HG03039 (cell line): ENCODE data around the gene ABLIM1.

ENCODE experiments used
- ATAC-seq: cut with Tn5 transposase; IDR thresholded peaks from one replicate; pipeline ENCODE4 v1.9.1; 2021; ENCODE audit warnings: mild to moderate bottlenecking, moderate library complexity; ENCODE audit not compliant: unreplicated experiment

ABLIM1 gene

DNA sequence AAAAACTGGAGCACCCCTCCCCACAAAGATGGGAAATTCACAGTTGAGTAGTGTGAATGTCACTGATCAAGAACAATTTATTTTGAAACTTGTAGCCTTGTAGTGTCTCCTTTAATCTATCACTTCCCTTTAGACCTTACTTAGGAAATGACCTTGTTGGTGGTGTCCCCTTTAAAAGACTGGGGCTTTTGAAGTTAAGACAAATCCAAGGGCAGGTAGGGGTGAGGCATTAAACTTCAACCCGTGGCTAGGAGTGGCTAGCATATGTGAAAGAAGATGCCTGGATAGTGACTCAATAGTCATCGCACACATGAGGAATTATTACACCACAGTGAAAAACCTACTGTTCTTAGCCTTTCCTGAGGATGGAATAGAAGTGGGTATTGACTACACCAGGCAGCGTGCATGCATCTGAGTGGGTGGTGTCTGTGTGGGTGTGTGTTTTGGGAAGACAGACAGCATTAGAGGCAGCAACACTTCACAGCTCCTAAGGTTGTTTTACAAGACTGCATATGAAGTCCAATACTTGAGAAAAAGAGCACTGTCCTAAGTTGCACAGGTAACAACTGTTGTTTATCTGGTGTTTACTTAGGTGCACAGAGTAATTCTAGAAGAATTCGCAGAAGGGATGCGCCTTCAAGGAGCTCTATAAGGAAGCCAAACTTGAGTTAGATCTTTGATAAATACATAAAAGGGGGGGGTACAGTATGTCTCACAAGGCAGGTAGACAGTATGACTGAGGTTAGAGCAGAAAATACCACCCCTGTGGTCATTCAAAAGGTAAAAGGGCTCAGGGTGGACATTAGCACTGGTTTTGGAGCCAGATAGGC lies 32.9 kb downstream of the ABLIM1 start:
- ATAC-seq = no peak

DNA sequence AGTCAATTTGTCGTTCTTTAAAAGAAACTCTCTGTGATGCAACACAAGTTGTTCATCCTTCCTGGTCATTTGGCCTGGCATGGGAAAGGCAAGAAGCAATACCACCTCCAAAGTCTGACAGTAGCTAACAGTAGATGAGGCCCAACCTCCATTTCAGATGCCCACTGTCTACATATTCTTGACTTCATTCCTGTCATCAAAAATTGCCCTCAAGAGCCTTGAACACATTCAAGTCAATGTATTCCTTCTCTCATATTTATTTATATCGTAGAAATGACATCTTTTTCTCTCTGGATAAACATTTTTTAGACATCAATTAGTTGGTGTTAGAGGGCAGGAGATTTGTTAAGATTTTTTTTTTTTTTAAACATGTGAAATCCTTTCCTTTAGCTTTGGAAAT lies 33.7 kb downstream of the ABLIM1 start:
- no peak for ATAC-seq

DNA sequence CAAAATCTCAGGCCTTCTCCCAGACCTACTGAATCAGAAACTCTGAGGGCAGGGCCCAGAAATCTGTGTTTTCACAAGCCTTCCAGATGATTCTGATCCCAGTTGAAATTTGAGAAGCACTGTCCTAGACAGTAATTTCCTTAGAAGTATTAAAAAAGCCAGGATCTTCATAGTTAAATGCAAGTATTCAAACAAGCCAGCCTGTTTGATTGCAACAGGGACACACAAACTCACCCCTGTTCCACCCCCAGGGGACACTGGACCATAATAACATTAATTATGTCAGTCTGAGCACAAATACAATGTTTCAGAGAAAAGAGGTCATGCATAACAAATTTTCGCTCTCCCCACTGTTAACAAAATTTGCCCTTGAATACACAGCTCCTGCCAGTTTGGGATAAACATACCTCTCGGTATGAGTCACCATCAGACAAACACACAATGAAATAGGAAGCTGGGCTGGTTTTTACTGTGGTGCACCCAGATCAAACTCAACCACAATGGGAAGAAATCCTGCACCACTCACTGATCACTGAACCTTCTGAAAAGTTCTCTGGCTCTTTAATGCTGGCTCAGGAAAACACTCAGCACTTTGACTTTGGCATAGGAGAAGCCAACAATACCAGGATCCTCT lies 34.3 kb downstream of the ABLIM1 start:
- ATAC-seq = no peak

DNA sequence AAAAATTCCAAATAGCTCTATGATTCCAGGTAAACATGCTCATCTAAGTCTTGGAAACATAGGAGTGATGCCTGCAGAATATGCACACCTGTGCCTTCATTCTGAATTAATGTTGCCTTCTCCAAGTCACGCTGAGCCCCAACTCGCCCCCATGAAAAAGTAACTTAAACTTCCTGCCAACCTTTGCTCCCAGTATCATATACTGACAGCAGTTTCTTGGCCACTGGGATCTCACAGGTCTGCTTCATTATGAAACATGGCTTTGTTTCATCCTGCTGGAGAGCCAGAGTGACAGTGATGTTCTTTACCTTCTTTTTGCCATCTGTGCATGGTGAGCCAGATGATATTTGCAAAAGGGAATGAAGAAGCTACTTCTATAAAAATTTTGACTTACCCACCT lies 34.9 kb downstream of the ABLIM1 start:
- ATAC-seq = no peak

DNA sequence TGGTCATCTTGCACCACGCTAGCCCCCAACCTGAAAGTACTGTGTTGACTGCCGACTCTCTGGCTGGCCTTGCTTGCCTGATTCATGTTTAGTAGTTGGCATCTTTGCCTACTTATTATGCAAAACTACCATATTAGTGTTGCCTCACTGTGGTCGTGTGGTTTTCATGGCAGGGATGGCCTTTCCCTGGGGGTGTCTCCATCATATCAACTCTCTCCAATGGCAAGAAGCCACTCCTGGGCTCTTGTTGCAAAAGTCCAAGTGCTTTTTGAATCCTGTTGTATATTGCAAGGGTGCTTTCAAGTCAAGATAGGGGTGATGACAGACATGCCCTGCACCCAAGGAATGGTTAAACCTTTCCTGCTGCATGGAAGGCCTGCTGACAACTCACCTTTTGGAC lies 39.4 kb downstream of the ABLIM1 start:
- ATAC-seq = no peak

DNA sequence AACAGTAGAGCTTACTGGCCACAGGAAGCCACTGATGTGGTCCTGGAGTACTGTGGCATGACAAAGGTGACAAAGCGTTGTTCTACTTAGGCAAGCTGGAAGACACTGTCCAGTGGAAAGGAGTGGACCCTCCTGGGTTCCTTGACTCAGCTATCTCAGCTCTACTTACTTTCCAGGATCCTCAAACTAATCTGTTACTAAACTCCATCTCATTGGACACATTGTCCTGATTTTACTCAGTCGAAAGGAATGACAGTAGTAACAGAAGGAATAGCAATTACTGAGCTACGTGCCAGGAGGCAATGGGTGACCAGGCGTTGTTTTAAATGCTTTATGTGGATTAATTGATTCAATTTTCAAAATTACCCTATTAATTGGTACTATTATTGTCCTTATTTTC lies 41.6 kb downstream of the ABLIM1 start:
- ATAC-seq = no peak

DNA sequence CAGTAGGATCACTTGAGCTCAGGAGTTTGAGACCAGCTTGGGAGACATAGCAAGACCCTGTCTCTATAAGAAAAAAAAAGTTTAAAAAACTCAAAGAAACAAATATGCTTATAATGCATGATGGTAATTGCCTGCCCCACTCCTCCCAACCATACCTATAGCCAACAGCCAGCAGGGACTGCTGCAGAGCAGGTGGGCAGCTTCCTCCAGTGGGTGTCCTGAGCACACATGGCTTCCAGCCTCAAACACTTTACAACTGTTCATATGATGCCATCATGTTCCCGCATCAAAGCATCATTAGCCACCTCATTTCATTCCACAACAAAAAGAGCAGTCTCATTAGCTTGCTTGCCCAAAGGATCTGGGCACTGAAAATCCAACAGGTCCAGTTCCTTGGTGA lies 42.0 kb downstream of the ABLIM1 start:
- no peak for ATAC-seq

DNA sequence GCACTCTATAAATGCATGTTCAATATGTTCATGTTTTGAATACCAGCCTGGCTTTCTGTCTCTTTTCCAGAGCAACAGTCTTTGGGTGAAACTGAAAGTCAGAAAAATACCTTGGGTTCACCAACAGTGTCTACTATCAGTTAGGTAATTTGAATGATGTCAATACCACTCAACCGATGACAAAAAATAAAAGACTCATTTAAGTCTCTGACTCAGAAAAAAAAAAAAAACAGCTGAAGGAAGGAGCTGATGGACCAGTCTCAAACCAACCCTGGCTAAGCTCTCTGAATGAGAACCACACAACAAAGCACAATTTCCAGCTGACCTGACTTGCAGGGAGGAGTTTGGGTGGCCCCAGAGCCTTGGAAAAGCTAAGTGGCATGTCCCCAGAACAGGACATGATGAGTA lies 42.5 kb downstream of the ABLIM1 start:
- ATAC-seq = peak; percentile 84

DNA sequence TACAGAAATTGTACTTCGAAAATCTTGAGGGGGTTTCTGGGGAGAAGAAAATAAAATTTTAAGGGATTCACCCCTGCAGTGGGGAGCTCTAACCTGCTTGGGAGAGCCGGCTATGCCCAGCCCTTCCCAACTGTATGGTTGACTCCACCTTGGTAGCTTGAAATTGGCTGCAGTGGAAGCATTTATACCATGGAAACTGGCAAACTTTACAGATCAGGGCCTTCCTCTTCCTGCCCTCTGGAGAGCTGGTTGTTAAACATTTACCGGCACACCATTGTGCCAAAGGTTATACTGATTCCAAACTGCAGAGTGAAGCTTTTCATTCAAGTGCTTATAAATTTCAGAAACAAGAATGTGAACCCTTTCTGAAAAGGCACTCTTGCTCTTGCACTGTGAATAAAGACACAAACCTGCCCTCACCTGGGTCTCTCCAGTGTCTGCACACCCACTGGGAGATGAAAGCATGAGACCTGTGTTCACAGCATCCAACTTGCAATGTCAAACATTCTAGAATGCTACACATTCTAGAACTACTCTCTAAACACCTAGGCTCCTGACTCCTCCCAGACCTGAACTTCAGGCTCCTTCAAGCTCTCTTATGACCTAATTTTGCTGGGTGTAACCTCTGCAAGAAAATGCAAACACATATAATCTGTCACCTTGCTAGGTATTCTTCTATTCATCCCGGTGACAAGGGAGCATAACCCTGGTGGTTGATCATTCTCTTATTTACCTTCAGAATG lies 44.7 kb downstream of the ABLIM1 start:
- no peak for ATAC-seq

DNA sequence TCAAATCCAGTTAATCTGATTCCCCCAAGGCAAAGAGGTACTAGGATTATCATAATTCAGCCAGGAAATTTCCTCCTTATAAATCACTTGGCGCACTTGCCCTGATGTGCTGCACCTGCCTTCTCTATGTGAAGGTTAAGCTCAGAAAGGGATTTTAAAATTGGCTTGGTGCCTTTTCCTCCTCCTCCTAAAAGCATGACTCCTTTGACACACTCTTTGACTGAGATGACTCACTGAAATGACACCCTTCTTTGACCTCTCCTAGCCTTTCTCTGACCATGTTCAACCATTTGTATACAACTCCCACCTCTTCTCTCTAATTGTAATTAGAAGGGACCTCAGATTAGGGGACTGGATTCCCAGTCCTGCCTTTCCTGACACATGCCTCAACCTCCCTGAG lies 46.5 kb downstream of the ABLIM1 start:
- no peak for ATAC-seq

DNA sequence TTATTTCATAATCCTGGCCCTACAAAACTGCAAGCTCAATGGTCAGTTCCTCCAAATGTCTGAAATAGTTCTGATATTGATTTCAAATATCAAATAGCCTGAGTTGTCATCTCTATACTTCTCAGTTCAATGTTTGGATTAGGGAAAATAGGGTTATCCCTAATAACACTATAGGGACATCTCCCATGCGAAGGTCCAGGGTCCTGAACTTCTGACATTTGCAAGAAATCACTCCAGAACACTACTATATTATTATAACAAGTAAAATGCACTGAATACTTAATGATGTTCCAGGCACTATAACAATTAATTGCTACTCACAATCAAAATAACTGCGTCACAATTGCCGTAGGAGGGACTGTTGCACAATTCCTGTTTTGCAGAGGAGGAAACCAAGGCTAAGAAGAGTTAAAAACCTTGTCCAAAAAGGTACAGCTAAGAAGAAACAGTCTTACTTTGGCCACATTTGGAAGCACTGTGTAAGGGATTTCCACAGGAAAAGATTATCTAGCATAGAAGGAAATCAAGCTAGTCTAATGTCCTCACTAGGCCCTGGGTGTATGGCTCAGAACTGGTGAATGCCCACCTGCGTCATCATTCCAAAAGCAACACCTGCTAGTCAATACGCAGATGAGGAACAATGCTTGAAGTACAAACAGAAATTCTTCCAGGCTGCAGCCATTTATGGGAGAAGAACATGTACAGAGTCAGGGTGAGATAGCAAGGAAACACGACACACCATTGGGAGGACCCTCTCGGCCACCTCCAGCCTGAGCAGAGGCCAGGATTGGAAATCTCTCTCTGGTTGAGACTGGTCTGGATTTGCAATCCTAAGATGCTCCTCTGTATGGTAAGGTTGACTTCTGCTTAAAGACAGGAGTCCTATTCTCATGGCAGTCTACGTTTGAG lies 48.3 kb downstream of the ABLIM1 start:
- no peak for ATAC-seq

DNA sequence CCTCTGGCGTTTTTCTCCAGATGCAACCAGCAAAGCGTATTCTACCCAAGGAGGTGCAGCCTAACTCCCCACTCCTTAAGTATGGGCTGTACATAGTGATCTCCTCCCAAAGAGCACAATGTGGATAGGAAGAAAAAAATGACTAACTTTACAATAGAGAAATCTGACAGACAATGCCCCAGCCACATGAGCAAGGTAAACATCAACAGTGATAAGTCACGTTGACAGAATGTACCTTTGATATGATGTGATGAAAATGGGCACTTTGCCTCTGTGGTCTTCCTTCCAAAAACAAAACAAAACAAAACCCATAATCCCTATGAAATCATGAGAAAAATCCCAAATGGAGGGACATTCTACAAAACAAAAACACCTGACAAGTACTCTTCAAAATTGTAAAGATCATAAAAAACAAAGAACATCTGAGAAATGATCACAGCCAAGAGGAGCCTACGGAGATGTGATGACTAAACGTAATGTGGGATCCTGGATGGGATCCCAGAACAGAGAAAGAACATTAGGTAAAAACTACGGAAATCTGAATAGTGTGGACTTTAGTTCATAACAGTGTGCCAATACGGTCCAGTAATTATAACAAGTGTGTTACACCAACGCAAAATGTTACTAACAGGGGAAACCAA lies 50.6 kb downstream of the ABLIM1 start:
- ATAC-seq = no peak

DNA sequence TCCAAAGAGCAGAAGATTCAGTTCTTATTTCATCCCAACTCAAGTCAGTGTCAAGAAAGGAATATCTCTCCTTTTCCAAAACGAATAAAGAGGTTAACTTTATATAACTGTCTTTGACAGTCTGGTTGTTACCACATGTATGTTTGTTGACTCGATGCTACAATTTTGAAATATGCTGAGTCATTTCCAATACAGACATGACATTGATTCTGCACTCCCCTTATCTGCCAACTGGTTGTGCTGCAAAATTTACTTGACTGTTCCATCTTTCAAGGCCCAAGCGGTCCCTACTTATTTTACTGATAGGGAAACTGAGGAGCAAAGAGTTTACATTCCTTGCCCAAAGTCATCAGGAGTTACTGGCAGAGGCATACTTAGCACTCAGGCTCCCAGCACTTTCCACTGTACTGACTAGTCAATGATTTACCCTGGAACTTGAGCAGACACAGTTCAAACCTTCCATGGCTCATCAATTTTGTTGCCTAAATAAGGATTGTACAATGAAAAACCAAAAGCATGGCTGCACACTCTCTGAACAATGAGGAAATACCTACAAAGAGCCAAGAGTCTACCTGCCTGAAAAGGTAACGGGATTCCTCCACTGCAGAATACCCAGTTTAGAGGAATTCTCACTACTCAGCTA lies 52.8 kb downstream of the ABLIM1 start:
- ATAC-seq = no peak

DNA sequence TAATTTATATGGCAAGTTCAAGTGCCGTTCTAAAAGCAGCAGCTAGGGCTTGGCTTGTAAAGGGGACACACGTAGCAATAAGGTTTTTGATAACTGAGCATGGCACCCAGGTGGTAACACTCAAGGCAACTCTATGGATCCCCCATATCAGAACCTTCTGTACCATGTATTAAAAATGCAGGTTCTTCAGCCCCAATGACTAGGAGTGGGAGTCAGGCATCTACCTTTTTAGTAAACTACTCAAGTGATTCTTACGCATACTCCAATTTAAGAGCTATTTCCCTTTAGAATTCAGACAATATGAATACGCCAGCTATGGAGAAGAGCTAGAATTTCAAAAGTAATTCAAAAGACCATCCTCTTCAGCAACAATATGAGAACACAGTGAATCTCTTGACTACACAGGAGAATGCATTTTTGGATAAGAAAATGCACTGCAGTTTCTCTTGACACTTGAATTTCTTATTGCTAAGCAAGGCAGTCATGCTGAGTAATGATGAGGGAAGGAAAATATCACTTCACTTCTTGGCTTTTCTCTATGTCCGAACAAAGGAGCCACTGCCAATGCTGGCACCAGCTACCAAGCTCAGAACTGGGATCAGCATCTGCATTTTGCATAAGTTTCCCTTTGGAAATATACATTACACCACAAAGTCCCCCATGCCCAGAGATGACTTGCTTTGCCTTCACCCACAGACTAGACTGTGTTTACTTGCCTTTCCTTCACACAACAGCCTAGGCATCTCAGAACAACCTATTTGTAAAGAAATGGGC lies 53.5 kb downstream of the ABLIM1 start:
- no peak for ATAC-seq

DNA sequence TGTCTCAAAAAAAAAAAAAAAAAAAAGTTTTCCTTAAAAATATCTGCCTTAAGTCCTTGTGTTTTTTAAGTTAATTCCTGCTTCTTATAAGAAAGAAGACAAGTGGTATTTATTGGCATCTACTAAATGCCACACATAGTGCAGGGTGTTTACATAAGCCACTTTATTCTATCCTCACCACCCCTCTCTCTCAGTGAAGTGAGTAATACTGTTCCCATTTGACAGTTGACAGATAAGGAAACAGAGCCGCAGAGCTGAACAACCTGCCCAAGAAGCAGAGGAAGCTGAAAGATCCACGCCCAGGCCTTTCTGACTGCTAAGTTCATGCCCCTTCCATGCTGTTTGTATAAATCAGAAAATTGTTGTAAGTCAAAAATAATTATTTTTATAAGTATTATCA lies 54.1 kb downstream of the ABLIM1 start:
- ATAC-seq = no peak

DNA sequence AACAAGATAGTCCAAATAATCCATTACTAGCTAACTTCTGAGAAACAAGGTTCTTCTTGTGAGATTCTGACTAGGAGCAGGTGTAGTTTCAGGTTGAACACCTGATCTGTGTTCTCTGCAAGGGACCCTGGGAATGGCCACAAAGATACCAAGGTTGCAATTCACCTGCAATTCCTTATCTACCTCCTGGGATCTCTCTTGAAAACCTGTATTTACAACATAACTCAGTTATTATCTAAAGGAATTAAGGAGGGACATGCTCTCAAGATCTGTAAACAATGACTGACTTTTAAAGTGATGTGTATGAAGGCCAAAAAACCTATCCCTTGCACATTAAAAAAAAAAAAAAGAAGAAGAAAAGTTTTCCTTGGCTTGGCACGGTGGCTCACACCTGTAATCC lies 54.8 kb downstream of the ABLIM1 start:
- ATAC-seq = no peak

DNA sequence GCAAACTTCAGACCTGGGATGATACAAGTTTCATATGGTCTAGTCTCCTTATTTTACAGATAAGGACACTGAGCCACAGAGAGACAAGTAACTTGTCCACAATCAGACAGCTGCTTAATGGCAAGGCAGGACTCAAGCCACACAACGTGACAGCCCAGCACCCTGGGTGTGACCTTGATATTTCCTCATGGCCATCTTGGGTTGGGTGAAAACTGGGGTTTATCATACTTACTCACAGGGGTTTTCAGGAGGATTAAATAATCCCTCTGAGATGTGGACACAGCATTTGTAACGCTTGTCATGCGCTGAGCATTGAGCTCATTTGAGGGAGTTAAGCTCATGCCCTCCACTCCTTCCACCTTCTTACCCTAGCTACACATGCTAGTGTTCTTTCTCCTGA lies 58.0 kb downstream of the ABLIM1 start:
- ATAC-seq = no peak

DNA sequence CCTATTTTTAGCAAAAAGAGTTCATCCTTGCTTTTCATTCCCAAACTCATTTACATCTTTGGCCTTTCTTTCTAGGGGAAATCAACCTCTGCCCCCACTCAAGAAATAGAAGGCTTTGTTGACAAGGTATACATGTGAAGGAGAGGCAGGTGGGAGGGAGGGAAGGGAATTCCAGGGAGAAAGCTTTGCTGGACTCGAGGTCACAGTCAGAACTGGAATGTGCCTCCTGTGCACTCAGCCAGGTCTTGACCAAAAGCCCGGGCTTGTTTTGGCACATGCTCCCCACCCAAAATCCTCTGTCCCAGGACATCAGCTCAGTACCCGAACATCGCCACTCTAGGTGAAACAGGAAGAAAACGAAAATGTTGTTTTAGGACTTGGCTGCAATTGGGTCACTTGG lies 61.3 kb downstream of the ABLIM1 start:
- ATAC-seq = no peak

DNA sequence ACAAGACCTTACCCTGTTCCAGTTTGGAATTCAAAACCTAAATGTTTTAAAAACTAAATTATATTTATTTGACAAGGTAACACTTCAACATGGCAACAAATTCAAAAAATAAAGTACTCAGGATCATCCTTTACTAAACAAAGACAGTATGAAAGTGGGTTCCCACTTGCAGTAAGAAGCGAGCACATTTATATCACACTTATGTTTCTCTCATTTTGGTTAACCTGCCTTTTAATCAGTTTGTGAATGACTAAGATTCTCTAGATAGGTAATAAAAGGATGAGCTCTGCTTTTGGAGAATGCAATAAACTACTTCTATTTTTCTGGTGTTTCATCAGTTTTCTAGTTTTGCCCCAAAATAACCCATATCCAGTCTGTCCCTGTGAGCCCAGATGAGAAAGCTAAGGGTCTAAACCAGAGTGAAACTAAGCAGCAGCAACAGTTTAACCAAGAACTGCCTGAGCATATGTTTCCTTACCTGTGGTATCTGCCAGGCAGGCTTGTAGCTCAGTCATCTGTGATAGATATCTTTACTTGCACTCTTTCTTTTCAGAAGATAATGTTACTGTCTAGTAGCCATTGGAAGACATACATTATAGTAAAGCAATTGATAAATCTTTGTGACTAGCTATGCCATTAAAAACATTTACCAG lies 64.1 kb downstream of the ABLIM1 start:
- ATAC-seq = no peak
